Measurements from ENCODE around the gene TRIM63. TPM values are rescaled to one million over a fixed set of nuclear protein-coding genes. Genes with fewer than 3 reads are reported as not detected.
A peak's percentile ranks its signal among the peaks of the same experiment; 100 is the strongest.

The TRIM63 gene
- total RNA-seq, 1 donor from 2014 or later: not detected

DNA sequence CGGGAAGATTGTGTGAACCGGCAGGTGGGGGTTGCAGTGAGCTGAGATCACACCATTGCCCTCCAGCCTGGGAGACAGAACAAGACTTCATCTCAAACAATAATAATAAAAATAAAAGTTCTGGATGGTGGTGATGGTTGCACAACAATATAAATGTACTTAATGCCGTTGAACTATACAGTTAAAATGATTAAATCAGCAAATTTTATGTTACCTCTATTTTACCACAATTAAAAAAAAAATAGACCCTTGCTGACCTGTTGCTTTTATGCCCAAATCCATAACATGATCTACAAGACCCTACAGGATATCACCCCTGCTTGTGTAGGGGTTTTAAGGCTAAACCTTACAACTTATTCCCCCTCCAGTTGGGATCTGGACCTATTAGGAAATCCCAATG lies 32.4 kb upstream of the TRIM63 start:
- Mint-ChIP-seq H3K27ac (ENCODE audit: unreplicated experiment) (no peak overlapping the region), H3K4me3 (ENCODE audit: unreplicated experiment) (no peak overlapping the region), H3K9me3 (ENCODE audit: unreplicated experiment) (no peaks in the 10 kb centered on the region), H3K4me1 (ENCODE audit: unreplicated experiment) (peaks cover 11% of the 10 kb centered on the region), H3K27me3 (ENCODE audit: unreplicated experiment) (no peaks in the 10 kb centered on the region), H3K36me3 (ENCODE audit: unreplicated experiment) (no peaks in the 10 kb centered on the region)
- DNase-seq (ENCODE audit: extremely low spot score, unreplicated experiment): no peak
- TF ChIP-seq, protein P1, sequence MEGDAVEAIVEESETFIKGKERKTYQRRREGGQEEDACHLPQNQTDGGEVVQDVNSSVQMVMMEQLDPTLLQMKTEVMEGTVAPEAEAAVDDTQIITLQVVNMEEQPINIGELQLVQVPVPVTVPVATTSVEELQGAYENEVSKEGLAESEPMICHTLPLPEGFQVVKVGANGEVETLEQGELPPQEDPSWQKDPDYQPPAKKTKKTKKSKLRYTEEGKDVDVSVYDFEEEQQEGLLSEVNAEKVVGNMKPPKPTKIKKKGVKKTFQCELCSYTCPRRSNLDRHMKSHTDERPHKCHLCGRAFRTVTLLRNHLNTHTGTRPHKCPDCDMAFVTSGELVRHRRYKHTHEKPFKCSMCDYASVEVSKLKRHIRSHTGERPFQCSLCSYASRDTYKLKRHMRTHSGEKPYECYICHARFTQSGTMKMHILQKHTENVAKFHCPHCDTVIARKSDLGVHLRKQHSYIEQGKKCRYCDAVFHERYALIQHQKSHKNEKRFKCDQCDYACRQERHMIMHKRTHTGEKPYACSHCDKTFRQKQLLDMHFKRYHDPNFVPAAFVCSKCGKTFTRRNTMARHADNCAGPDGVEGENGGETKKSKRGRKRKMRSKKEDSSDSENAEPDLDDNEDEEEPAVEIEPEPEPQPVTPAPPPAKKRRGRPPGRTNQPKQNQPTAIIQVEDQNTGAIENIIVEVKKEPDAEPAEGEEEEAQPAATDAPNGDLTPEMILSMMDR (IDR thresholded peaks at IDR 0.05): no peak

DNA sequence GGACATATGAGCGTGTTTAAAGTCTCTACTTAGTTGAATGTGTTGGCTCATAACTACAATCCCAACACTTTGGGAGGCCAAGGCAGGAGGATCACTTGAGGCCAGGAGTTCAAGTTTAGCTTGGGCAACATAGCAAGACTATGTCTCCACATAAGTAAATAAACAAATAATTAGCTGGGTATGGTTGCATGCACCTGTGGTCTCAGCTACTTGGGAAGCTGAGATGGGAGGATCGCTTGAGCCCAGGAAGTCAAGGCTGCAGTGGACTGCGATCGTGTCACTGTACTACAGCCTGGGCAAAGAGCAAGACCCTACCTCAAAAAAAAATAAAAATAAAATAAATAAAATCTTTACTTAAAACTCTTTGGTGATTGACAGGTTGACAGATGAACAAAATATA lies 31.2 kb upstream of the TRIM63 start:
- DNase-seq (ENCODE audit: extremely low spot score, unreplicated experiment): no peak
- H3K27me3 Mint-ChIP-seq (ENCODE audit: unreplicated experiment): no peaks in the 10 kb centered on the region
- H3K9me3 Mint-ChIP-seq (ENCODE audit: unreplicated experiment): no peaks in the 10 kb centered on the region
- H3K4me1 Mint-ChIP-seq (ENCODE audit: unreplicated experiment): peaks cover 17% of the 10 kb centered on the region
- no peak overlapping the region for H3K4me3 Mint-ChIP-seq (ENCODE audit: unreplicated experiment)
- no peaks in the 10 kb centered on the region for H3K36me3 Mint-ChIP-seq (ENCODE audit: unreplicated experiment)
- TF ChIP-seq, protein P1 (IDR thresholded peaks at IDR 0.05): no peak
- H3K27ac Mint-ChIP-seq (ENCODE audit: unreplicated experiment): no peak overlapping the region

DNA sequence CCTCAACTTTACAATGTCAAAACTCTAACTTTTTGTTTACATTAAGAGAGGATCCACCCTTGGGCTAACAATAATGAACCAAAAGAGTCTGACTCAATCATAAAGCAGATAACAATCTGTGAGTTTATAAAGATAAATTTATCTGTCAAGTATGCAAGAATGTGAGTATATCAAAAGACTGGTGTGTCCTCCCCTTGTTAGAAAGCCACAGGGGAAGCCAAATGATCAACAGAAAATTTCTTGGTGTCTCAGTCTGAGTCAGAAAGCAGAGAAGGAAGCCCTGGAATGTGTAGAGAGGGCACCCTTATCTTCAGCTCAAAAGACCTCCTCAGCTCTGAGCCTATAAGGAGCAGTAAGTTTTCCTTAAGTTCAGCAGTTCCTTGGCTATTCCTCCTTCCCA lies 30.3 kb upstream of the TRIM63 start:
- Mint-ChIP-seq H3K4me3 (ENCODE audit: unreplicated experiment) (no peak overlapping the region), H3K27ac (ENCODE audit: unreplicated experiment) (no peak overlapping the region), H3K27me3 (ENCODE audit: unreplicated experiment) (peaks cover 6% of the 10 kb centered on the region), H3K36me3 (ENCODE audit: unreplicated experiment) (no peaks in the 10 kb centered on the region), H3K9me3 (ENCODE audit: unreplicated experiment) (no peaks in the 10 kb centered on the region), H3K4me1 (ENCODE audit: unreplicated experiment) (peaks cover 16% of the 10 kb centered on the region)
- DNase-seq (ENCODE audit: extremely low spot score, unreplicated experiment): no peak
- TF ChIP-seq, protein P1 (IDR thresholded peaks at IDR 0.05): no peak

DNA sequence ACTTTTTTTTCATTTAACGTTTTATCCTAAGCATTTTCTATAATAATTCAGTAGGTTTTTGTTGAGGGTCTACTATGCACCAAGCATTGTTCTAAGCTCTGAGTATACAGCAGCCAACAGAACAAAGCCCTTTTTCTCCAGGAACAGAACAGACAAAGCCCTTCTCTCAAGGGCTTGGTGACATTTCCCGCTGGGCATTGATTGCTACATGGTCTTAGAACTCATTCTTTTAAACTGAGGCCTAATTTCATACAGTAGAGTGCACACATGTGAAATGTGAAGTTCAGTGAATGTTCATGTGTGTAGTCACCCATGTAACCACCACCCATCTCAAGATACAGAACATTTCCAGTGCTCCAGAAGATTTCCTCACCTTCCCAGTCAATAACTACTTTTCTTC lies 29.0 kb upstream of the TRIM63 start:
- DNase-seq (ENCODE audit: extremely low spot score, unreplicated experiment): no peak
- H3K4me3 Mint-ChIP-seq (ENCODE audit: unreplicated experiment): no peak overlapping the region
- H3K9me3 Mint-ChIP-seq (ENCODE audit: unreplicated experiment): no peaks in the 10 kb centered on the region
- peaks cover 9% of the 10 kb centered on the region for H3K4me1 Mint-ChIP-seq (ENCODE audit: unreplicated experiment)
- TF ChIP-seq, protein P1 (IDR thresholded peaks at IDR 0.05): no peak
- H3K36me3 Mint-ChIP-seq (ENCODE audit: unreplicated experiment): no peaks in the 10 kb centered on the region
- H3K27me3 Mint-ChIP-seq (ENCODE audit: unreplicated experiment): peaks cover 18% of the 10 kb centered on the region
- no peak overlapping the region for H3K27ac Mint-ChIP-seq (ENCODE audit: unreplicated experiment)

DNA sequence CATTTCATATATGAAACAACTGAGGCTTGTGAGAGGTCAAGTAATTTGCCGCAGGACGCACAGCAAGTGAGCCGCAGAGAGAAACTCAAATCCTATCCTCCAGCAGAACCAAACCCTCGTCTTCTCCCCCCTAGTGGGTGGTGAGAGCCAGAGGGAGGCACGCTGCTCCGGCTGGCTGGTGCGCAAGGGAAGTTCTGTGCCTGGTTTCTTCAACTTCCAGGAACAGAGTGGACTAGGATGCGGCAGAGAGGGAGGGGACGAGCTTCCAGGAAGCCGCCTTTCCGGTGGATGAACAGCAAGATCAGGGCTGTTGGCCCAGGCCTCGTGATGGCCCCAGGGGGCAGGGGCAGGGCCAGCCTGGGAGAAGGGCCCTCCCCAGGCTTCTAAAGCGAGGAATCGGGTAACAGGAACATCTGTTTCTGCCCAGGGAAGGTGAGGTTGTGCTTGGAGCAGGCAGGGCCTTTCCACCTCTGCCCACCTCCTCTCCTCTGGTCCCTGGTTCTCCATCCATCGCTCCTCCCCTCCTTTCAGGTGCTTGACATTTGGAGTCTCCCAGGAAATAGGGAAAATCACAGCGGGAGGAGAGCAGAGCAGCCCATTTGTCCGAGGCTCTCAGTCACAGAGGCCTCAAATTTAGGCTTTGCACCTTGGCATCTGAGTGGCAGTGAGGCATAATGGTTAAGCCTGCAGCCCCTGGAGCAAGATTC lies 27.4 kb upstream of the TRIM63 start:
- TF ChIP-seq, protein P1 (IDR thresholded peaks at IDR 0.05): peak; percentile 22
- H3K4me1 Mint-ChIP-seq (ENCODE audit: unreplicated experiment): peaks cover 9% of the 10 kb centered on the region
- no peaks in the 10 kb centered on the region for H3K9me3 Mint-ChIP-seq (ENCODE audit: unreplicated experiment)
- no peak overlapping the region for H3K27ac Mint-ChIP-seq (ENCODE audit: unreplicated experiment)
- no peak for DNase-seq (ENCODE audit: extremely low spot score, unreplicated experiment)
- no peak overlapping the region for H3K4me3 Mint-ChIP-seq (ENCODE audit: unreplicated experiment)
- peaks cover 30% of the 10 kb centered on the region for H3K27me3 Mint-ChIP-seq (ENCODE audit: unreplicated experiment)
- H3K36me3 Mint-ChIP-seq (ENCODE audit: unreplicated experiment): no peaks in the 10 kb centered on the region

Data from osteocyte (in vitro differentiated cells).